Amniotic stem cell (primary cell): ENCODE data around the gene SEMA3F.
"Not testable (repeated sequence)": the region's sequence is repeated elsewhere in the genome, so short reads cannot be mapped to it uniquely, and the experiment has no call there.

Experiments used
- DNase-seq: peaks from one replicate; lab custom pipeline; 2025; lab: John Stamatoyannopoulos, UW

SEMA3F gene

GRCh38 chr3:50211930-50212329 is 56.8 kb downstream of the SEMA3F start:
- no peak for DNase-seq

GRCh38 chr3:50212502-50212901 is 57.4 kb downstream of the SEMA3F start:
- no peak for DNase-seq

GRCh38 chr3:50212971-50213370 is 57.8 kb downstream of the SEMA3F start:
- DNase-seq, result no peak

GRCh38 chr3:50213373-50213772 is 58.2 kb downstream of the SEMA3F start:
- DNase-seq, result no peak

GRCh38 chr3:50214824-50215223 is 59.7 kb downstream of the SEMA3F start:
- DNase-seq, result no peak

GRCh38 chr3:50215529-50215928 is 60.4 kb downstream of the SEMA3F start:
- DNase-seq, result no peak

- DNase-seq, result no peak
Measured at GRCh38 chr3:50217681-50218080, 62.6 kb downstream of the SEMA3F start.

- no peak for DNase-seq
Measured at GRCh38 chr3:50218448-50218847, 63.3 kb downstream of the SEMA3F start.

- no peak for DNase-seq
Measured at GRCh38 chr3:50219285-50219684, 64.2 kb downstream of the SEMA3F start.

GRCh38 chr3:50220109-50220508 is 65.0 kb downstream of the SEMA3F start:
- no peak for DNase-seq

- DNase-seq, result no peak
Measured at GRCh38 chr3:50221051-50221410, 65.9 kb downstream of the SEMA3F start.

- DNase-seq, result no peak
Measured at GRCh38 chr3:50221411-50222168, 66.5 kb downstream of the SEMA3F start.

- no peak for DNase-seq
Measured at GRCh38 chr3:50222169-50222528, 67.0 kb downstream of the SEMA3F start.

- DNase-seq, result no peak
Measured at GRCh38 chr3:50224639-50225038, 69.5 kb downstream of the SEMA3F start.

- no peak for DNase-seq
Measured at GRCh38 chr3:50226888-50227389, 71.8 kb downstream of the SEMA3F start.

- peak; percentile 70 for DNase-seq
Measured at GRCh38 chr3:50227390-50228183, 72.5 kb downstream of the SEMA3F start.

- DNase-seq, result not testable (repeated sequence)
Measured at GRCh38 chr3:50228184-50228763, 73.2 kb downstream of the SEMA3F start.

GRCh38 chr3:50229490-50229889 is 74.4 kb downstream of the SEMA3F start:
- no peak for DNase-seq

GRCh38 chr3:50230104-50230793 is 75.1 kb downstream of the SEMA3F start:
- no peak for DNase-seq

- no peak for DNase-seq
Measured at GRCh38 chr3:50230794-50231125, 75.6 kb downstream of the SEMA3F start.

GRCh38 chr3:50231581-50231980 is 76.5 kb downstream of the SEMA3F start:
- no peak for DNase-seq

GRCh38 chr3:50232303-50232702 is 77.2 kb downstream of the SEMA3F start:
- no peak for DNase-seq

GRCh38 chr3:50233176-50233575 is 78.1 kb downstream of the SEMA3F start:
- DNase-seq, result no peak
